ENCODE results near the gene CUX1. TPM values are rescaled to one million over a fixed set of nuclear protein-coding genes. Genes with fewer than 3 reads are reported as not detected.
A peak's percentile ranks its signal among the peaks of the same experiment; 100 is the strongest.

Gene CUX1
- total RNA-seq, 2 donors from 2014 or later = 12.0 to 13.8 TPM

GRCh38 chr7:101890749-101891523 is 73.5 kb downstream of the CUX1 start:
- Mint-ChIP-seq H3K27me3 (no peaks in the 10 kb centered on the region), H3K4me3 (no peak overlapping the region)
- no peak for ATAC-seq (replicated peaks)

GRCh38 chr7:101891936-101892640 is 74.7 kb downstream of the CUX1 start:
- Mint-ChIP-seq H3K27me3 (no peaks in the 10 kb centered on the region), H3K36me3 (ENCODE audit: low read depth) (no peaks in the 10 kb centered on the region), H3K27ac (no peak overlapping the region), H3K4me1 (peaks cover 4% of the 10 kb centered on the region), H3K9me3 (no peaks in the 10 kb centered on the region), H3K4me3 (no peak overlapping the region)
- ATAC-seq (replicated peaks) = no peak

More at GRCh38 chr7:101890749-101891523, 73.5 kb downstream of the CUX1 start:
- Mint-ChIP-seq H3K4me1 (peaks cover 4% of the 10 kb centered on the region), H3K36me3 (ENCODE audit: low read depth) (no peaks in the 10 kb centered on the region), H3K9me3 (no peaks in the 10 kb centered on the region), H3K27ac (no peak overlapping the region)

GRCh38 chr7:101893341-101894082 is 76.1 kb downstream of the CUX1 start:
- H3K4me1 Mint-ChIP-seq = peaks cover 4% of the 10 kb centered on the region
- no peaks in the 10 kb centered on the region for H3K36me3 Mint-ChIP-seq (ENCODE audit: low read depth)
- no peak overlapping the region for H3K27ac Mint-ChIP-seq
- ATAC-seq (replicated peaks) = no peak
- no peaks in the 10 kb centered on the region for H3K9me3 Mint-ChIP-seq
- no peak overlapping the region for H3K4me3 Mint-ChIP-seq
- no peaks in the 10 kb centered on the region for H3K27me3 Mint-ChIP-seq

GRCh38 chr7:101896316-101896715 is 78.9 kb downstream of the CUX1 start:
- H3K4me1 Mint-ChIP-seq = peaks cover 4% of the 10 kb centered on the region
- H3K36me3 Mint-ChIP-seq (ENCODE audit: low read depth) = no peaks in the 10 kb centered on the region
- no peak for ATAC-seq (replicated peaks)
- no peak overlapping the region for H3K4me3 Mint-ChIP-seq
- no peaks in the 10 kb centered on the region for H3K27me3 Mint-ChIP-seq
- no peaks in the 10 kb centered on the region for H3K9me3 Mint-ChIP-seq
- H3K27ac Mint-ChIP-seq = no peak overlapping the region

- Mint-ChIP-seq H3K4me3 (no peak overlapping the region), H3K27ac (no peak overlapping the region), H3K36me3 (ENCODE audit: low read depth) (no peaks in the 10 kb centered on the region), H3K9me3 (no peaks in the 10 kb centered on the region), H3K27me3 (no peaks in the 10 kb centered on the region), H3K4me1 (peaks cover 4% of the 10 kb centered on the region)
- ATAC-seq (replicated peaks) = no peak
These were observed 79.5 kb downstream of the CUX1 start for GRCh38 chr7:101896941-101897340.

GRCh38 chr7:101898106-101898505 is 80.7 kb downstream of the CUX1 start:
- H3K27ac Mint-ChIP-seq = no peak overlapping the region

GRCh38 chr7:101899616-101900015 is 82.2 kb downstream of the CUX1 start:
- H3K27ac Mint-ChIP-seq = no peak overlapping the region
- no peak overlapping the region for H3K4me3 Mint-ChIP-seq
- H3K4me1 Mint-ChIP-seq = peaks cover 4% of the 10 kb centered on the region
- H3K27me3 Mint-ChIP-seq = no peaks in the 10 kb centered on the region
- no peaks in the 10 kb centered on the region for H3K9me3 Mint-ChIP-seq
- H3K36me3 Mint-ChIP-seq (ENCODE audit: low read depth) = no peaks in the 10 kb centered on the region
- no peak for ATAC-seq (replicated peaks)

More at GRCh38 chr7:101898106-101898505, 80.7 kb downstream of the CUX1 start:
- Mint-ChIP-seq H3K4me1 (peaks cover 4% of the 10 kb centered on the region), H3K36me3 (ENCODE audit: low read depth) (no peaks in the 10 kb centered on the region), H3K27me3 (no peaks in the 10 kb centered on the region), H3K9me3 (no peaks in the 10 kb centered on the region), H3K4me3 (no peak overlapping the region)
- ATAC-seq (replicated peaks) = no peak

- Mint-ChIP-seq H3K36me3 (ENCODE audit: low read depth) (no peaks in the 10 kb centered on the region), H3K27ac (no peak overlapping the region)
These were observed 82.7 kb downstream of the CUX1 start for GRCh38 chr7:101900103-101900502.

GRCh38 chr7:101901661-101902491 is 84.5 kb downstream of the CUX1 start:
- no peaks in the 10 kb centered on the region for H3K4me1 Mint-ChIP-seq
- no peaks in the 10 kb centered on the region for H3K36me3 Mint-ChIP-seq (ENCODE audit: low read depth)
- no peaks in the 10 kb centered on the region for H3K9me3 Mint-ChIP-seq
- H3K27me3 Mint-ChIP-seq = no peaks in the 10 kb centered on the region
- peak overlapping the region; percentile 37 for H3K27ac Mint-ChIP-seq
- ATAC-seq (replicated peaks) = no peak
- H3K4me3 Mint-ChIP-seq = no peak overlapping the region

More at GRCh38 chr7:101900103-101900502, 82.7 kb downstream of the CUX1 start:
- H3K4me1 Mint-ChIP-seq = peaks cover 4% of the 10 kb centered on the region
- H3K27me3 Mint-ChIP-seq = no peaks in the 10 kb centered on the region
- H3K9me3 Mint-ChIP-seq = no peaks in the 10 kb centered on the region
- no peak overlapping the region for H3K4me3 Mint-ChIP-seq
- ATAC-seq (replicated peaks) = no peak

- Mint-ChIP-seq H3K9me3 (no peaks in the 10 kb centered on the region), H3K27ac (peak overlapping the region; percentile 37), H3K36me3 (ENCODE audit: low read depth) (no peaks in the 10 kb centered on the region), H3K4me3 (no peak overlapping the region), H3K4me1 (no peaks in the 10 kb centered on the region), H3K27me3 (no peaks in the 10 kb centered on the region)
- ATAC-seq (replicated peaks) = peak; percentile 63
These were observed 85.5 kb downstream of the CUX1 start for GRCh38 chr7:101902680-101903514.

GRCh38 chr7:101903515-101903868 is 86.1 kb downstream of the CUX1 start:
- no peak overlapping the region for H3K4me3 Mint-ChIP-seq
- H3K9me3 Mint-ChIP-seq = no peaks in the 10 kb centered on the region
- no peaks in the 10 kb centered on the region for H3K4me1 Mint-ChIP-seq
- no peaks in the 10 kb centered on the region for H3K27me3 Mint-ChIP-seq
- no peak for ATAC-seq (replicated peaks)
- no peak overlapping the region for H3K27ac Mint-ChIP-seq
- H3K36me3 Mint-ChIP-seq (ENCODE audit: low read depth) = no peaks in the 10 kb centered on the region

- H3K4me1 Mint-ChIP-seq = no peaks in the 10 kb centered on the region
- ATAC-seq (replicated peaks) = no peak
These were observed 86.6 kb downstream of the CUX1 start for GRCh38 chr7:101904019-101904418.

GRCh38 chr7:101905203-101905865 is 87.9 kb downstream of the CUX1 start:
- peak overlapping the region; percentile 17 for H3K27ac Mint-ChIP-seq
- H3K36me3 Mint-ChIP-seq (ENCODE audit: low read depth) = no peaks in the 10 kb centered on the region
- no peaks in the 10 kb centered on the region for H3K27me3 Mint-ChIP-seq
- no peak for ATAC-seq (replicated peaks)
- no peak overlapping the region for H3K4me3 Mint-ChIP-seq
- no peaks in the 10 kb centered on the region for H3K4me1 Mint-ChIP-seq
- no peaks in the 10 kb centered on the region for H3K9me3 Mint-ChIP-seq

More at GRCh38 chr7:101904019-101904418, 86.6 kb downstream of the CUX1 start:
- Mint-ChIP-seq H3K36me3 (ENCODE audit: low read depth) (no peaks in the 10 kb centered on the region), H3K27ac (no peak overlapping the region), H3K27me3 (no peaks in the 10 kb centered on the region), H3K9me3 (no peaks in the 10 kb centered on the region), H3K4me3 (no peak overlapping the region)

Measured in activated T-helper 17 cell treated with anti-CD3 and anti-CD28 coated beads, Interleukin-2, amount 50 U/mL, for 72 hours (primary cell).